K562 (cell line): ENCODE data around the gene AHCYL2. TPM values are rescaled to one million over a fixed set of nuclear protein-coding genes. Genes with fewer than 3 reads are reported as not detected.

Source experiments
- ATAC-seq: fragments of 200-7000 bp; cut with Tn5 transposase; 3 replicates; pipeline ENCODE4 v1.9.1; 2020; ENCODE audit warnings: moderate library complexity
- BruUV-seq: library from RNA; stranded (reverse); fragments of 400-500 nt; replicated peaks from 2 replicates; lab custom pipeline; 2021; lab: Mats Ljungman, UMichigan
- CTCF ChIA-PET: fragments of 300-600 bp; formaldehyde crosslinking; extraction: SDS; loops from one replicate; lab custom pipeline; 2021; ENCODE audit warnings: low intra/inter-chr PET ratio; lab: Yijun Ruan, JAX
- POLR2A ChIA-PET: fragments of 300-600, 350-650 bp; sonication (Branson Sonifier 250); formaldehyde crosslinking; extraction: SDS; loops from one replicate; lab custom pipeline; 2021; ENCODE audit warnings: antibody characterized with exemption, inconsistent platforms; lab: Yijun Ruan, JAX
- DNase-seq, 4 experiments: peaks; one replicate each; pipeline versions ENCODE4 v3.0.0 to v3.0.0-alpha.2; 2011 to 2018; ENCODE audit warnings: low spot score in 3 of 4, mixed read lengths in 3 of 4; ENCODE audit errors: extremely low read depth in 1 of 4
- FAIRE-seq: peaks from 2 replicates; lab custom pipeline; 2011; peaks lifted over from hg19 to GRCh38; lab: Jason Lieb, UNC
- H2AFZ ChIP-seq: 2 replicates; pipeline ENCODE4 v1.6.0; 2011; ENCODE audit warnings: low read depth, low read length, control low read depth, inconsistent platforms
- H3K27ac ChIP-seq: fragments of 200-600 bp; 3 replicates; pipeline ENCODE4 v1.8.0; 2011; ENCODE audit warnings: low read depth, mild to moderate bottlenecking, control low read depth, inconsistent platforms, low read length, moderate library complexity, mixed read lengths; ENCODE audit errors: extremely low read depth
- H3K27me3 ChIP-seq, 2 experiments: fragments of 300-600 bp in 1 of 2; 2 replicates in 1 of 2; 3 replicates in 1 of 2; pipeline versions ENCODE4 v1.6.0 to v1.8.0; 2011; ENCODE audit warnings: inconsistent platforms in 2 of 2, low read length in 2 of 2, mild to moderate bottlenecking in 1 of 2, mixed read lengths in 1 of 2, moderate library complexity in 1 of 2; ENCODE audit not compliant: control insufficient read depth in 2 of 2, insufficient read depth in 2 of 2
- H3K36me3 ChIP-seq: fragments of 300-600 bp; 3 replicates; pipeline ENCODE4 v1.8.0; 2011; ENCODE audit warnings: mild to moderate bottlenecking, low read length, inconsistent platforms; ENCODE audit not compliant: control insufficient read depth, insufficient read depth
- H3K4me1 ChIP-seq, 2 experiments: fragments of 200-600 bp in 1 of 2; replicated peaks in 1 of 2; 2 replicates in 1 of 2; 3 replicates in 1 of 2; pipeline versions ENCODE4 v1.5.1 to v1.8.0; 2011; ENCODE audit warnings: inconsistent platforms in 2 of 2, low read length in 2 of 2, mild to moderate bottlenecking in 1 of 2, mixed read lengths in 1 of 2, moderate library complexity in 1 of 2; ENCODE audit not compliant: control insufficient read depth in 2 of 2, insufficient read depth in 2 of 2
- H3K4me2 ChIP-seq: 2 replicates; pipeline ENCODE4 v1.6.1; 2011; ENCODE audit warnings: low read length, control low read depth, inconsistent platforms, mixed read lengths; ENCODE audit not compliant: insufficient read depth
- H3K4me3 ChIP-seq: fragments of 200-600 bp; sonication (generic), shearing (Covaris generic); 2 replicates; pipeline ENCODE4 v1.5.1; 2016; ENCODE audit warnings: control low read depth, inconsistent platforms
- H3K79me2 ChIP-seq: fragments of 200-600 bp; 3 replicates; pipeline ENCODE4 v1.8.0; 2011; ENCODE audit warnings: low read length, inconsistent platforms; ENCODE audit not compliant: control insufficient read depth, insufficient read depth
- H3K9ac ChIP-seq, 2 experiments: 2 replicates each; pipeline versions ENCODE4 v1.6.0 to v1.6.1; 2011; ENCODE audit warnings: low read depth in 2 of 2, low read length in 2 of 2, control low read depth in 1 of 2, inconsistent platforms in 1 of 2, mild to moderate bottlenecking in 1 of 2, mixed read lengths in 1 of 2; ENCODE audit not compliant: insufficient read depth in 1 of 2
- H3K9me1 ChIP-seq: one replicate; pipeline ENCODE4 v1.6.0; 2011; ENCODE audit warnings: inconsistent platforms, mild to moderate bottlenecking, low read length, moderate library complexity; ENCODE audit not compliant: control insufficient read depth, insufficient read depth
- H3K9me3 ChIP-seq: replicated peaks from 2 replicates; pipeline ENCODE4 v1.5.1; 2011; ENCODE audit warnings: low read depth, low read length, inconsistent platforms; ENCODE audit not compliant: control insufficient read depth, insufficient read depth
- H4K20me1 ChIP-seq: replicated peaks from 2 replicates; pipeline ENCODE4 v1.6.1; 2011; ENCODE audit warnings: low read length, inconsistent platforms, mixed read lengths; ENCODE audit not compliant: control insufficient read depth, insufficient read depth
- CREM ChIP-seq: IDR thresholded peaks from 2 replicates; pipeline ENCODE4 v1.6.1; 2014; ENCODE audit warnings: antibody characterized with exemption, low read depth
- DIDO1 ChIP-seq: fragments of 450-650 bp; IDR thresholded peaks from 2 replicates; pipeline ENCODE4 v1.6.1; 2016; ENCODE audit warnings: low read depth, missing biosample characterization, missing genetic modification characterization
- FOXK2 ChIP-seq, 2 experiments: fragments of 450-650 bp; IDR thresholded peaks in 1 of 2; conservative IDR thresholded peaks in 1 of 2; 2 replicates each; pipeline ENCODE4 v1.6.1; 2016; ENCODE audit warnings: low read depth in 2 of 2, mild to moderate bottlenecking in 1 of 2
- KAT2B ChIP-seq: IDR thresholded peaks from one replicate; pipeline ENCODE4 v1.6.1; 2012; ENCODE audit warnings: low read depth, mild to moderate bottlenecking, control low read depth, inconsistent platforms, low read length, moderate library complexity
- LEF1 ChIP-seq: fragments of 450-650 bp; IDR thresholded peaks from 2 replicates; pipeline ENCODE4 v1.6.1; 2016; ENCODE audit warnings: mild to moderate bottlenecking
- MCM2 ChIP-seq: fragments of 450-650 bp; IDR thresholded peaks from 2 replicates; pipeline ENCODE4 v1.6.1; 2017; ENCODE audit warnings: low read depth, mild to moderate bottlenecking
- MTA3 ChIP-seq: fragments of 450-650 bp; formaldehyde crosslinking; IDR thresholded peaks from 2 replicates; pipeline ENCODE4 v1.6.1; 2017; ENCODE audit warnings: mild to moderate bottlenecking, borderline replicate concordance
- NFXL1 ChIP-seq: fragments of 450-650 bp; formaldehyde crosslinking; IDR thresholded peaks from 2 replicates; pipeline ENCODE4 v1.4.0; 2021; ENCODE audit warnings: mild to moderate bottlenecking
- NR1H2 ChIP-seq: sonication (generic); formaldehyde crosslinking; IDR thresholded peaks from 2 replicates; pipeline ENCODE4 v1.4.0; 2020; ENCODE audit warnings: mild to moderate bottlenecking, missing genetic modification reagents
- PHB2 ChIP-seq: fragments of 450-650 bp; IDR thresholded peaks from 2 replicates; pipeline ENCODE4 v1.6.1; 2017; ENCODE audit warnings: low read depth
- SMARCE1 ChIP-seq: fragments of 450-650 bp; IDR thresholded peaks from 2 replicates; pipeline ENCODE4 v1.7.1; 2016; ENCODE audit warnings: mild to moderate bottlenecking
- SRSF9 ChIP-seq: fragments of 200-400 bp; formaldehyde crosslinking; IDR thresholded peaks from 2 replicates; pipeline ENCODE4 v1.6.1; 2017; ENCODE audit warnings: low read depth, low read length, borderline replicate concordance
- XRCC3 ChIP-seq: fragments of 450-650 bp; IDR thresholded peaks from 2 replicates; pipeline ENCODE4 v1.6.1; 2017; ENCODE audit warnings: mild to moderate bottlenecking, moderate library complexity
- ZNF780A ChIP-seq: fragments of 250-450 bp; sonication (Bioruptor Pico); IDR thresholded peaks from 2 replicates; pipeline ENCODE4 v1.5.0; 2021; ENCODE audit warnings: mild to moderate bottlenecking
- ZSCAN29 ChIP-seq: fragments of 450-650 bp; IDR thresholded peaks from 2 replicates; pipeline ENCODE4 v1.6.1; 2017
- WGBS: fragments of 100-300 bp; shearing (Covaris generic); methylation state at CpG from one replicate; pipeline ENCODE4 v1.1.6; 2016; ENCODE audit warnings: low coverage, mixed read lengths; ENCODE audit not compliant: insufficient coverage; ENCODE audit errors: missing lambda C conversion rate; 5-methylcytosine and 5-hydroxymethylcytosine counted together
- in situ Hi-C: fragments of 300-500 bp; cut with MboI; formaldehyde crosslinking; loops from 4 replicates; pipeline ENCODE4 v1.15.0; 2018; ENCODE audit warnings: inconsistent platforms, mixed read lengths
- intact Hi-C: fragments of 100-400 bp; cut with micrococcal nuclease; formaldehyde crosslinking; loops from 2 replicates; pipeline ENCODE4 v1.14.2; 2022
- polyA plus RNA-seq, 8 experiments: library from polyadenylated mRNA; depleted of rRNA in 4 of 8; stranded (reverse) in 5 of 8; unstranded in 3 of 8; fragments of >200 nt; fragmentation: Nextera tagmentation in 2 of 8; fragmentation: Illumina TruSeq in 1 of 8; extraction: Ambion mirVana in 2 of 8; extraction: Trizol in 1 of 8; gene quantifications; 2 replicates each; pipeline versions ENCODE4 v1.2.1 to v1.2.3, GENCODE V29; 2011 to 2014; ENCODE audit warnings: inconsistent platforms in 1 of 8, missing spikeins in 1 of 8
- total RNA-seq, 7 experiments: library from RNA; depleted of rRNA in 6 of 7; stranded (reverse); fragments of >200 nt in 6 of 7; fragmentation: Illumina TruSeq in 2 of 7; extraction: Trizol in 2 of 7; gene quantifications; 2 replicates each; pipeline versions ENCODE4 v1.2.1 to v1.2.3, GENCODE V29; 2011 to 2021; ENCODE audit warnings: low replicate concordance in 1 of 7

Gene AHCYL2
- total and polyA plus RNA-seq, 9 of the 15 experiments (the other 6 are each of a cell fraction or from before 2014, with no cell fraction given) = 0.93 to 10.5 (median 5.2) TPM

GRCh38 chr7:129255800-129256199 lies 31.0 kb downstream of the AHCYL2 start:
- WGBS = 42% methylated on average over 4 of the region's 4 CpGs
- BruUV-seq = no TSS peak
- TF ChIP-seq FOXK2 (conservative IDR thresholded peaks at IDR 0.05 in 1 of 2, IDR thresholded peaks at IDR 0.05 in 1 of 2; ENCODE audit: low read depth in 2 of 2) (no peak), ZNF780A (no peak), KAT2B (no peak), XRCC3 (no peak), SMARCE1 (no peak), PHB2 (no peak), MCM2 (no peak), LEF1 (no peak), ZSCAN29 (no peak), DIDO1 (no peak), NR1H2 (no peak), CREM (no peak), NFXL1 (CRISPR knock-in tag) (no peak), MTA3 (no peak), SRSF9 (no peak)
- DNase-seq (no peak), FAIRE-seq (no peak), ATAC-seq (no peak)
- Histone ChIP-seq H3K27me3 (no peaks in the 10 kb centered on the region; a peak in 1 of 5 replicates), H4K20me1 (no peaks in the 10 kb centered on the region), H3K79me2 (no peaks in the 10 kb centered on the region), H3K4me3 (no peak overlapping the region), H3K4me1 (peaks cover 0 to 7% of the 10 kb centered on the region in 2 experiments; a peak in 1 of 5 replicates), H3K36me3 (no peaks in the 10 kb centered on the region), H3K9me1 (no peaks in the 10 kb centered on the region), H3K9ac (no peak overlapping the region), H2AFZ (no peak overlapping the region), H3K9me3 (no peaks in the 10 kb centered on the region), H3K27ac (no peak overlapping the region), H3K4me2 (no peak overlapping the region)
- intact Hi-C loops = no loop called here
- CTCF ChIA-PET = no interaction called here
- in situ Hi-C loops = no loop called here
- POLR2A ChIA-PET = interaction anchor here (0.5 to 1.3 kb wide), 3 partner anchors 8 to 382 kb away, joined by 3 to 5 read pairs (median 3); no protein-coding TSS in a partner anchor
